AG20443 (cell line): ENCODE measurements around the gene TMEFF1.
"Not testable (repeated sequence)": the region's sequence is repeated elsewhere in the genome, so short reads cannot be mapped to it uniquely, and the experiment has no call there.

Experiments
- DNase-seq: peaks from one replicate; pipeline ENCODE4 v3.0.0; 2012; ENCODE audit warnings: low spot score, mixed read lengths

Gene TMEFF1

GRCh38 chr9:100489836-100490235 is 16.9 kb downstream of the TMEFF1 start:
- no peak for DNase-seq

GRCh38 chr9:100492952-100493351 is 20.0 kb downstream of the TMEFF1 start:
- peak; percentile 59 for DNase-seq

- DNase-seq, result no peak
These were observed 25.6 kb downstream of the TMEFF1 start for GRCh38 chr9:100498592-100498991.

- DNase-seq, result no peak
These were observed 26.5 kb downstream of the TMEFF1 start for GRCh38 chr9:100499460-100499859.

GRCh38 chr9:100499866-100500265 is 26.9 kb downstream of the TMEFF1 start:
- no peak for DNase-seq

- DNase-seq, result peak; percentile 59
These were observed 32.7 kb downstream of the TMEFF1 start for GRCh38 chr9:100505564-100506159.

GRCh38 chr9:100507350-100507749 is 34.4 kb downstream of the TMEFF1 start:
- DNase-seq, result not testable (repeated sequence)

- no peak for DNase-seq
These were observed 38.3 kb downstream of the TMEFF1 start for GRCh38 chr9:100511205-100511604.

GRCh38 chr9:100515578-100516494 is 42.9 kb downstream of the TMEFF1 start:
- no peak for DNase-seq

GRCh38 chr9:100521282-100521681 is 48.3 kb downstream of the TMEFF1 start:
- no peak for DNase-seq

GRCh38 chr9:100525563-100525962 is 52.6 kb downstream of the TMEFF1 start:
- no peak for DNase-seq

- not testable (repeated sequence) for DNase-seq
These were observed 54.3 kb downstream of the TMEFF1 start for GRCh38 chr9:100527180-100527794.

GRCh38 chr9:100534401-100534800 is 61.5 kb downstream of the TMEFF1 start:
- DNase-seq, result no peak

GRCh38 chr9:100540327-100540726 is 67.4 kb downstream of the TMEFF1 start:
- DNase-seq, result no peak

GRCh38 chr9:100549048-100549447 is 76.1 kb downstream of the TMEFF1 start:
- DNase-seq, result no peak

GRCh38 chr9:100554935-100555401 is 82.0 kb downstream of the TMEFF1 start:
- peak; percentile 11 for DNase-seq

GRCh38 chr9:100555471-100555870 is 82.5 kb downstream of the TMEFF1 start:
- DNase-seq, result no peak

- DNase-seq, result no peak
These were observed 84.1 kb downstream of the TMEFF1 start for GRCh38 chr9:100557053-100557452.

- no peak for DNase-seq
These were observed 88.3 kb downstream of the TMEFF1 start for GRCh38 chr9:100561256-100561655.

- DNase-seq, result no peak
These were observed 94.9 kb downstream of the TMEFF1 start for GRCh38 chr9:100567856-100568255.

- DNase-seq, result no peak
These were observed 100.8 kb downstream of the TMEFF1 start for GRCh38 chr9:100573655-100574260.

- no peak for DNase-seq
These were observed 102.1 kb downstream of the TMEFF1 start for GRCh38 chr9:100575006-100575405.
